Heart left ventricle (tissue), 13 donors: ENCODE data around the gene ITGA6.

Source experiments
- CTCF ChIP-seq, 12 donors: fragments of 200-600 bp; sonication (generic) in 4 of 12; IDR thresholded peaks; one replicate each; pipeline versions ENCODE4 v1.5.0 to v1.8.0; 2018 to 2022; ENCODE audit warnings: antibody characterized with exemption in 12 of 12, mild to moderate bottlenecking in 5 of 12
- POLR2A ChIP-seq, 2 donors: fragments of 450-650 bp; IDR thresholded peaks; one replicate each; pipeline ENCODE4 v1.6.1; 2017; ENCODE audit warnings: antibody characterized with exemption in 2 of 2, mild to moderate bottlenecking in 2 of 2, moderate library complexity in 2 of 2
- donor health status: ischemic (EF 13 %, LVEDD 7.1; RV severe dilation, severe dysfunction).
- donor health status: DM: no; HTN: yes; CAD: no.
- donor health status: DM: no; HTN: no; CAD: no.
- donor health status: ischemic (EF 25% LVEDD 6.9; RV normal size, moderate dysfunction).
- donor health status: ischemic (EF 25% LVEDD 5.7; RV mildly dilated, moderate dysfunction).
- donor health status: ischemic (EF 35%, LVEDD 5.7; RV mildly dilated, moderate dysfunction).
- donor health status: nonischemic (EF 11% LVEDD 7.7; RV severe dilation, severe dysfunction).
- donor health status: DM: yes; HTN: yes; CAD: no.
- donor health status: PGD.
- donor health status: ischemic (EF 29% LVEDD 5.4; RV normal size, mild dysfunction).
- donor health status: nonischemic (EF 23%, LVEDD 6.1; RV moderate dilation, normal function).

GRCh38 chr2:172399765-172400164, 27.6 kb upstream of the ITGA6 start:
- TF ChIP-seq POLR2A (IDR thresholded peaks at IDR 0.05) (no peak), CTCF (IDR thresholded peaks at IDR 0.05) (no peak)
